Activated T-cell treated with anti-CD3 and anti-CD28 coated beads, Interleukin-2, amount 50 U/mL, for 72 hours (primary cell): ENCODE measurements around the gene ACTN3. TPM values are rescaled to one million over a fixed set of nuclear protein-coding genes. Genes with fewer than 3 reads are reported as not detected.

ENCODE experiments used
- ATAC-seq, 2 donors: fragments of 150-1000 bp; cut with Tn5 transposase; replicated peaks in 1 of 2; 2 replicates each; pipeline ENCODE4 v1.10.0; 2021; ENCODE audit warnings: moderate library complexity in 2 of 2, mild to moderate bottlenecking in 1 of 2
- DNase-seq, 2 donors: peaks; one replicate each; pipeline ENCODE4 v3.0.0; 2021 to 2022; ENCODE audit warnings: mixed read lengths in 1 of 2
- H3K27ac Mint-ChIP-seq: one replicate; pipeline ENCODE4 v1.8.0; 2022; ENCODE audit warnings: mild to moderate bottlenecking, moderate library complexity, mixed read lengths
- H3K27me3 Mint-ChIP-seq: one replicate; pipeline ENCODE4 v1.8.0; 2022; ENCODE audit warnings: low read depth, mixed read lengths
- H3K36me3 Mint-ChIP-seq, 2 donors: one replicate each; pipeline ENCODE4 v1.8.0; 2022; ENCODE audit warnings: mixed read lengths in 2 of 2, mild to moderate bottlenecking in 1 of 2; ENCODE audit not compliant: insufficient read depth in 2 of 2
- H3K4me1 Mint-ChIP-seq: one replicate; pipeline ENCODE4 v1.8.0; 2022; ENCODE audit warnings: low read depth, mixed read lengths
- H3K4me3 Mint-ChIP-seq, 2 donors: one replicate each; pipeline ENCODE4 v1.8.0; 2022; ENCODE audit warnings: mild to moderate bottlenecking in 2 of 2, mixed read lengths in 2 of 2, moderate library complexity in 2 of 2
- H3K9me3 Mint-ChIP-seq, 2 donors: one replicate each; pipeline ENCODE4 v1.8.0; 2022; ENCODE audit warnings: mixed read lengths in 2 of 2
- total RNA-seq, 2 donors: library from RNA; stranded (reverse); gene quantifications; one replicate each; pipeline ENCODE4 v1.2.3, GENCODE V29; 2022

Gene ACTN3
- total RNA-seq, 2 donors from 2014 or later, result 0.32 TPM; not detected in 1

DNA sequence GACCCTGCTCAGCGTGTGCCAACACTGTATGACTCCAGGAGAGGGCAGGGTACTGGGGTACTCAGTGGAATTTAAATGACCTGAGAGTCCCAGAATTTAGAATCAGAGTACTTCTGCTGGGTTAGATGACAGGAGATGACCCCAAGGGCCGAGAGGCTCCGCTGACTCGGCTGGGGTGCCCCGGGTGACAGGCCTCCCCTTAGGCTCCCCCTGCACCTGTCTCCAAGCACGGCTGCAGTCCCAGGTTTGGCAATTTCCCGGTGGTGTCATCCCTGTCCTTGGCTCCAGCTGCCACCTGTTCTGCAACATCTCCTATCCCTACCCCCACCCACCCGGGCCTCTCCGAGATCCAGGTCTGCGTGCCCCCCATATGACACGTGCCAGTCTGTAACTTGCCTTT lies 1.3 kb downstream of the ACTN3 start:
- Mint-ChIP-seq H3K4me3 (no peak overlapping the region), H3K36me3 (no peaks in the 10 kb centered on the region), H3K4me1 (peaks cover 26% of the 10 kb centered on the region), H3K27me3 (peaks cover 10% of the 10 kb centered on the region), H3K9me3 (no peaks in the 10 kb centered on the region), H3K27ac (no peak overlapping the region)
- no peak for DNase-seq
- no peak for ATAC-seq

DNA sequence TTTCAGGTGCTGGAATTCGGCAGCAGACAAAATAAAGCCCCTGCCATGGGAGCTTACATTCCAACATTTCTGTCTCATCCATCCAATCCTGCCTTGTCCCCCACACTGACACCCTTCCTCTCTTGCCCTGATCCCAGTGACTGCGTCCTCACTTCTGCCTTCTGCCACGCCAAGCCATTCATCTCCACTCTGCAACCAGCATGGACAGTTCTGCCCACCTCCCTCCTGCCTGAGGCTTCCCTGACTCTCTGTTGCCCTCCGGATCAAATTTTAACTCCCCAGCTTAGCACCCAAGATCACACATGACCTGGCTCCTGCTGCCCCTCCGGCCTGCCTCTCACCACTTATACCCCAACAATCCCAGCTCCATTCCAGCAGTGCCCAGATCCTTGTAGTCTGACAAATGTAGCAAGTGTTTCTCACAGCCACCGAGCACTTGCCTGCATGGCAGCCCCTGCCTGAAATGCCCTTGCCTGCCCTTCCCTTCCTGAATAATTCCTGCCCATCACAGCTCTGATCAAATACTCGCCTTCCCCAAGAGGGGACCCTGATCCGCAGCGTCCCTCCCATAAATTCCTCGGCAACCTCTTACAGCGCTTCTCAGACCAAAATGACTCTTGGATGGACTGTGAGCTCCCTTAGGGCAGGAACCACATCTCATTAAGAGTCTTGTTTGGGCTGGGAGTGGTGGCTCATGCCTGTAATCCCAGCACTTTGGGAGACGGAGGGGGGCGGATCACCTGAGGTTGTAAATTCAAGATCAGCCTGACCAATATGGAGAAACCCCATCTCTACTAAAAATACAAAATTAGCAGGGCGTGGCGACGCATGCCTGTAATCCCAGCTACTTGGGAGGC lies 2.3 kb downstream of the ACTN3 start:
- Mint-ChIP-seq H3K4me3 (no peak overlapping the region), H3K36me3 (no peaks in the 10 kb centered on the region), H3K4me1 (peaks cover 18% of the 10 kb centered on the region), H3K27ac (no peak overlapping the region), H3K27me3 (peaks cover 10% of the 10 kb centered on the region), H3K9me3 (no peaks in the 10 kb centered on the region)
- ATAC-seq, result no peak
- no peak for DNase-seq

DNA sequence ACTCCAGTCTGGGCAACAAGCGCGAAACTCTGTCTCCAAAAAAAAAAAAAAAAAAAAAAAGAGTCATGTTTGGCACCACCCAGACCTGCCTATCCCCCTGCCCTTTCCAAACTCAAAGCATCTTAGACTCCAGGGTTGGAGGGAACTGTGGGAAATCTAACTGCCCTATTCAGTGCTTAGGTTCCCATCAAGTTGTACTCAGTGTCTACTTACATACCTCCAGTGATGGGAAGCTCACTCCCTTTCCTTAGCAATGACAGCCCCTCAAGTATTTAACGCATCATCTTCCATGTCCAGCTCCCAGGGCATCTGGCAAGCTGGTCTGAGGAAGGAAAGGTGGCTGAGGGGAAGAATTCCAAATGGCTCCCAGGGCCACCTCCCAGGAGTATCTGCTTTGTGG lies 3.0 kb downstream of the ACTN3 start:
- H3K27ac Mint-ChIP-seq, result no peak overlapping the region
- peaks cover 12% of the 10 kb centered on the region for H3K4me1 Mint-ChIP-seq

DNA sequence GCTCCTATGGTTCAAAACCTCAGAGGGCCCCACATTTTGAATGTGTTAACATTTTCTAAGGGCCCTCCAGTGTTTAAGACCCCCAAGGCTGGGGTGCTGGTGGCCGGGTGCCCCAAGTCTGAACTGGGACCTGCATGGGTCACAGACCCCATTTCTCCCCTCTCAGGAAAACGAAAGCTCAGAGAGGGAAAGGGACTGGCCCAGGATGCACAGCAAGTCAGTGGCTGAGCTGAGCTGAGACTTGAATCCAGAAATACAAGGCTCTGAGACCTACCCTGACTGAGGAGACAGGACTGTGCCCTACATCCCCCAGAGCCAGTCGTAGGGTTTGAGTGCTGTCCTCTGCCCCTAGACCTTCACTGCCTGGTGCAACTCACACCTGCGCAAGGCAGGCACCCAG lies 4.2 kb downstream of the ACTN3 start:
- ATAC-seq (no peak), DNase-seq (no peak)
- Mint-ChIP-seq H3K27ac (no peak overlapping the region), H3K27me3 (peaks cover 10% of the 10 kb centered on the region), H3K36me3 (no peaks in the 10 kb centered on the region), H3K4me1 (peaks cover 6% of the 10 kb centered on the region), H3K4me3 (no peak overlapping the region), H3K9me3 (no peaks in the 10 kb centered on the region)

More for the DNA sequence above, 3.0 kb downstream of the ACTN3 start:
- no peak overlapping the region for H3K4me3 Mint-ChIP-seq
- no peak for DNase-seq
- H3K27me3 Mint-ChIP-seq, result peaks cover 10% of the 10 kb centered on the region
- no peaks in the 10 kb centered on the region for H3K9me3 Mint-ChIP-seq
- no peak for ATAC-seq
- H3K36me3 Mint-ChIP-seq, result no peaks in the 10 kb centered on the region

DNA sequence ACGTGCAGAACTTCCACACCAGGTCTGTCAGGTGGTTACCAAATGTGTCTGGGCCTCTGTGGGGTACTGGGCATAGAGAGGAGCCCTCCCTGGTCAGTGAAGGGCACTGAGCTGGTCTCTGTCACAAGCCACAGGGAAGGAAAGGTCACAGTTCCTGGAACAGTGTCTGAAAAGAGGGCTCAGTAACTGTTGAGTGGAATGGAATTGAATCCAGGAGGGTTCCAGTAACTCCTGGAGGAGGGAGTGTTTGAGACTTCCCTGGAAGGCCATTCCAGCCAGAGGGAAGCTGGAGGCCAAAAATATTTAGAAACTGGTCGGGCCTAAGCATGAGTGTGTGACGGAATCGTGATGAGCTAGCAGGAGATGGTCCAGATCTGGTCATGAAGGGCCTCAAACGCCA lies 7.9 kb downstream of the ACTN3 start:
- H3K36me3 Mint-ChIP-seq, result no peaks in the 10 kb centered on the region
- peaks cover 6% of the 10 kb centered on the region for H3K4me1 Mint-ChIP-seq
- ATAC-seq (no peak), DNase-seq (no peak)
- peaks cover 13% of the 10 kb centered on the region for H3K27me3 Mint-ChIP-seq
- no peaks in the 10 kb centered on the region for H3K9me3 Mint-ChIP-seq
- H3K27ac Mint-ChIP-seq, result no peak overlapping the region
- H3K4me3 Mint-ChIP-seq, result no peak overlapping the region

DNA sequence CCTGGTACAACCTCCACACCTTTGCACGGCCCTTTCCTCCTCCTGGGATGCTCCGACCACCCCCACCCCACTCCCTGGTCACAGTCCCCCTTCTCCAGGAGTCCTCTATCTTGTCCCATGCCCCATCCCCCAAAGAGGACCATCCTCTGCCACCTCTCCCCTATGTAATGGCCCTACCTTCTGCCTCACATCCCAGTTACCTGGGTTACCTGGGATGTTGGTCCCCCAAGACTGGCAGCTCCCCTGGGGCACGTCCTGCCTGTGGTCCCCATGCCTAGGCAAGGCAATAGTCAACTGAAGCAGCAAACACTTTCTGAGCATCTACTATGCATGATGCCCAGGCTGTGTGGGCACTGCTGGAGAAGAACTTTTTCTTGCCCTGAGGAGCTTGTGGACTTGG lies 8.7 kb downstream of the ACTN3 start:
- no peak overlapping the region for H3K4me3 Mint-ChIP-seq
- H3K27ac Mint-ChIP-seq, result no peak overlapping the region
- peaks cover 6% of the 10 kb centered on the region for H3K4me1 Mint-ChIP-seq
- no peaks in the 10 kb centered on the region for H3K36me3 Mint-ChIP-seq
- no peak for ATAC-seq
- H3K27me3 Mint-ChIP-seq, result peaks cover 13% of the 10 kb centered on the region
- no peak for DNase-seq
- no peaks in the 10 kb centered on the region for H3K9me3 Mint-ChIP-seq

DNA sequence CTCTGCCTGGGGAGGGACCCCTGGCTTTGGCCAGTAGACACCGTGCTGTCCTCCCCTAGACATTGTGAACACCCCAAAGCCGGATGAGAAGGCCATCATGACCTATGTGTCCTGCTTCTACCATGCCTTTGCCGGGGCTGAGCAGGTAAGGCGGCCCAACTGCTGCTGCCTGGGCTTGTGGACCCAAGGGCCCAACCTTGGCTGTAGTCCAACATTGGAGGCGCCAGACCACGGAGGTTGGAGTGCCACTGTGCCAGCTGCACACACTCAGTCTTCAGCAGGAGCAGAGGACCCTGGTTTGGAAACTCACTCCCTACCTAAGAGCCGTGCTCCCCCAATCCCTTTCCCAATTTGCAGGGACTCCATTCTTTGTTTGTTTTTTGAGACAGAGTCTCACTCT lies 9.4 kb downstream of the ACTN3 start:
- no peak overlapping the region for H3K4me3 Mint-ChIP-seq
- DNase-seq (no peak), ATAC-seq (no peak)
- no peaks in the 10 kb centered on the region for H3K9me3 Mint-ChIP-seq
- no peaks in the 10 kb centered on the region for H3K36me3 Mint-ChIP-seq
- H3K27ac Mint-ChIP-seq, result no peak overlapping the region
- peaks cover 6% of the 10 kb centered on the region for H3K4me1 Mint-ChIP-seq
- peaks cover 13% of the 10 kb centered on the region for H3K27me3 Mint-ChIP-seq

DNA sequence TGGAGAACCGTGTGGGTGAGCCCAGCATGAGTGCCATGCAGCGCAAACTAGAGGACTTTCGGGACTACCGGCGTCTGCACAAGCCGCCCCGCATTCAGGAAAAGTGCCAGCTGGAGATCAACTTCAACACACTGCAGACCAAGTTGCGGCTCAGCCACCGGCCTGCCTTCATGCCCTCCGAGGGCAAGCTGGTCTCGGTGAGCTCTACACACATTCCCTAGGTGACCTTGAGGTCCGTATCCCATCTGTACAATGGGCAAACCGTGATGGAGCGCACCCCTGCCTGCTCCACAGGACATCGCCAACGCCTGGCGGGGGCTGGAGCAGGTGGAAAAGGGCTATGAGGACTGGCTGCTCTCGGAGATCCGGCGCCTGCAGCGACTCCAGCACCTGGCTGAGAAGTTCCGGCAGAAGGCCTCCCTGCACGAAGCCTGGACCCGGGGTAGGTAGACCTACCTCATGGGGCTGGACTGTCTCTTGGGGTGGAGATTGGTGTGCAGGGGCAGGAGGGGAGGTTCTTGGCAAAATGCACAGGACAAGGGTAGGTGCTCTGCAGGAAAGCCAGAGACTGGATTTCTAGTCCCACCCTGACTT lies 11.1 kb downstream of the ACTN3 start:
- Mint-ChIP-seq H3K4me1 (peaks cover 6% of the 10 kb centered on the region), H3K36me3 (no peaks in the 10 kb centered on the region), H3K9me3 (no peaks in the 10 kb centered on the region), H3K27ac (no peak overlapping the region), H3K27me3 (peaks cover 13% of the 10 kb centered on the region), H3K4me3 (no peak overlapping the region)
- ATAC-seq (no peak), DNase-seq (no peak)

DNA sequence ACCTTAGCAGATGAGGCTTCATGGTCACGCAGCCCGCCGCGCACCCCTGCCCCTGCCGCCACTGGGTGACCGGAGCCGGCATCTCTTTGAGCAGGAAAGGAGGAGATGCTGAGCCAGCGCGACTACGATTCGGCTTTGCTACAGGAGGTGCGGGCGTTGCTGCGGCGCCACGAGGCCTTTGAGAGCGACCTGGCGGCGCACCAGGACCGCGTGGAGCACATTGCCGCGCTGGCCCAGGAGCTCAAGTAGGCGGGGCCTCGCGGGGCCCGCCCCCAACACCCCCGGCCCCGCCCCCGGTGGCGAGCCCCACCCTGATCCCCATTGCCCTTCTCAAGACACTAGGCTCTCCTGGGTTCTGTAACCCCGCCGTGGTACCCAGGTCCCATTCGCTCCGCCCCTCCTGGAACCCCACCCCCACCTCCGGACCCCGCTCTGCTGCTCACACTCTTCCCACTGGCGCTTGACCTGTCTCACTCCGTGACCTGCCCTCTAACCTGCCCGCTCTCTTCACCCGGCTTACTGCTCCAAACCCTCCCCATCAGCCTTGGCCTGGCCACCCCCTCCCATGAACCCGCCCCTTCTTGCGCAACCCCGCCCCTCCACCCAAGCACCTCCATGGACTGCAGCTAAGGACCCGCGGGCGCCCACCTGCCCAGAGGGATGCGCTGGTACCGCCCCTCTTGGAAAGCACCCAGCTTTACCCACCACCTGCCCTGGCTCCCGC lies 12.6 kb downstream of the ACTN3 start:
- H3K9me3 Mint-ChIP-seq, result no peaks in the 10 kb centered on the region
- H3K4me3 Mint-ChIP-seq, result peak overlapping the region in 1 of 2 donors; percentile 40
- peak; percentile 55 for ATAC-seq
- H3K27ac Mint-ChIP-seq, result no peak overlapping the region
- no peaks in the 10 kb centered on the region for H3K36me3 Mint-ChIP-seq
- peak in 1 of 2 donors; percentile 12 for DNase-seq
- peaks cover 13% of the 10 kb centered on the region for H3K27me3 Mint-ChIP-seq
- peaks cover 6% of the 10 kb centered on the region for H3K4me1 Mint-ChIP-seq

DNA sequence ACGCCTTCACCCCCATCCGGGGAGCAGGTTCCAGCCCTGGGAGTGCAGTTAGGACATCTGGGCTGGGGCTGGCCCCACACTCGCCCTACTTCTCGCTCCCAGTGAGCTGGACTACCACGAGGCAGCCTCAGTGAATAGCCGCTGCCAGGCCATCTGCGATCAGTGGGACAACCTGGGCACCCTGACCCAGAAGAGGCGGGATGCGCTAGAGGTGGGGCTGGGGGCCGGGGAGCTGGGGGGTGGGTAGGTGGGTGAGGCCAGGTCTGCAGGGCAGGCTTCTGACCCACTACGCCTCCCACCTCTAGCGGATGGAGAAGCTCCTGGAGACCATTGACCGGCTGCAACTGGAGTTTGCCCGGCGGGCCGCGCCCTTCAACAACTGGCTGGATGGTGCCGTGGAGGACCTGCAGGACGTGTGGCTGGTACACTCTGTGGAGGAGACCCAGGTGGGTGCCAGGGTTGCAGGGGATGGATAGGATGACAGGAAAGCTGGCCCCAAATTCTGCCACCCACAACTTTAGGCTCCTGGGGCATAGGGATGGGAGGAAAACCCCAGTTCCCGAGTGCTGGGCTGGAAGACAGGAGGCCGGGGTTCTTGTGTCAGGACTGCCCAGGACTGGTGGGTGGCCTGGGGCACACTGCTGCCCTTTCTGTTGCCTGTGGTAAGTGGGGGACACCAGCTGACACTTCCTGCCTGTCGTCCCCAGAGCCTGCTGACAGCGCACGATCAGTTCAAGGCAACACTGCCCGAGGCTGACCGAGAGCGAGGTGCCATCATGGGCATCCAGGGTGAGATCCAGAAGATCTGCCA lies 13.4 kb downstream of the ACTN3 start:
- Mint-ChIP-seq H3K27ac (no peak overlapping the region), H3K36me3 (no peaks in the 10 kb centered on the region), H3K27me3 (peaks cover 13% of the 10 kb centered on the region), H3K4me3 (no peak overlapping the region), H3K9me3 (no peaks in the 10 kb centered on the region), H3K4me1 (peaks cover 6% of the 10 kb centered on the region)
- DNase-seq, result no peak
- no peak for ATAC-seq

DNA sequence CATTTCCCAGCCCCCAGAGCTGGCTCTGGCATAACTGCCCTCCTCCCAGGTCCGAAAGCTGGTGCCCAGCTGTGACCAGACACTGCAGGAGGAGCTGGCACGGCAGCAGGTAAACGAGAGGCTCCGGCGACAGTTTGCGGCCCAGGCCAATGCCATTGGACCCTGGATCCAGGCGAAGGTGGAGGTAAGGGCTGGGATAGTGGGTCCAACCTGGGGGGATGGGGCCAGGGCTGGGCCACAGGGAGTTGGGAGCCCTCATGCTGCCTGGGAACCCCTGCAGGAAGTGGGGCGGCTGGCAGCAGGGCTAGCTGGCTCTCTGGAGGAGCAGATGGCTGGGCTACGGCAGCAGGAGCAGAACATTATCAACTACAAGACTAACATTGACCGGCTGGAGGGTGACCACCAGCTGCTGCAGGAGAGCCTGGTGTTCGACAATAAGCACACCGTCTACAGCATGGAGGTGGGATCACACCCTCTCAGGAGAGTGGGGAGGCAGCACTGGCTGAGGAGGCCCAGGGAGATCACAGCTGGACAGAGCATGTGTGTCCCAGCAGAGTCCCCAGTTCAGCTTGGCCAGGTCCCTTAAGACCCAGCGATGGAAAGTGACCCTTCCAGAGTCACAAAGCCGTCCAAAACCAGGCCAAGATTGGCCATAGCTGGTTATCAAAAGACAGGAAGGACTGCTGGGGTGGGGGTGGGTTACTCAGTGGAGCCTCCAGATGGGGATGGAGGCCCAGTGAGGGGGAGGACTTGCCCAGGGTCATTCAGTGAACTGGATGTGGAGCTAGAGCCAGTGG lies 14.7 kb downstream of the ACTN3 start:
- no peak overlapping the region for H3K27ac Mint-ChIP-seq
- no peak overlapping the region for H3K4me3 Mint-ChIP-seq
- peaks cover 0 to 1% of the 10 kb centered on the region in 2 donors for H3K36me3 Mint-ChIP-seq
- ATAC-seq (no peak), DNase-seq (no peak)
- no peaks in the 10 kb centered on the region for H3K9me3 Mint-ChIP-seq
- H3K27me3 Mint-ChIP-seq, result peaks cover 17% of the 10 kb centered on the region
- H3K4me1 Mint-ChIP-seq, result peaks cover 6% of the 10 kb centered on the region

DNA sequence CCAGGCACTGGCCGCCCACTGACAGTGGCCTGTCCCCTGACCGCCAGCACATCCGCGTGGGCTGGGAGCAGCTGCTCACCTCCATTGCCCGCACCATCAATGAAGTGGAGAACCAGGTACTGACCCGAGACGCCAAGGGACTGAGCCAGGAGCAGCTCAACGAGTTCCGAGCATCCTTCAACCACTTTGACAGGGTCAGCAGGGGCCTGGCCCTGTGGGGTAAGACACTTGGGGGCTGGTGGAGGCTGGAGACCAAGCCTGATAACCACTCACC lies 15.2 kb downstream of the ACTN3 start:
- Mint-ChIP-seq H3K4me3 (no peak overlapping the region), H3K9me3 (no peaks in the 10 kb centered on the region)

More for the DNA sequence above, 15.2 kb downstream of the ACTN3 start:
- Mint-ChIP-seq H3K4me1 (peaks cover 6% of the 10 kb centered on the region), H3K27me3 (peaks cover 17% of the 10 kb centered on the region), H3K36me3 (peaks cover 0 to 1% of the 10 kb centered on the region in 2 donors), H3K27ac (no peak overlapping the region)
- ATAC-seq (no peak), DNase-seq (no peak)
